Right lobe of liver (tissue), 6 donors: Measurements from ENCODE around the gene LSM10. TPM values are rescaled to one million over a fixed set of nuclear protein-coding genes. Genes with fewer than 3 reads are reported as not detected.

Experiments
- ATAC-seq, 4 donors: fragments of 200-7000 bp; cut with Tn5 transposase; one replicate each; pipeline ENCODE4 v1.9.1; 2020; ENCODE audit warnings: mild to moderate bottlenecking in 4 of 4, moderate library complexity in 4 of 4
- DNase-seq, 3 donors: peaks; one replicate each; pipeline ENCODE4 v3.0.0-alpha.2; 2020
- H3K27ac ChIP-seq, 3 donors: fragments of 200-600 bp; one replicate each; pipeline ENCODE4 v1.8.0; 2022
- H3K27me3 ChIP-seq, 2 donors: fragments of 200-600 bp; one replicate each; pipeline ENCODE4 v1.8.0; 2022
- H3K36me3 ChIP-seq, 4 donors: fragments of 200-600 bp; sonication (generic) in 1 of 4; one replicate each; pipeline versions ENCODE4 v1.5.1 to v1.8.0; 2017 to 2022; ENCODE audit warnings: control low read depth in 1 of 4
- H3K4me1 ChIP-seq, 4 donors: fragments of 200-600 bp; sonication (generic) in 1 of 4; one replicate each; pipeline versions ENCODE4 v1.5.1 to v1.8.0; 2017 to 2022; ENCODE audit warnings: control low read depth in 1 of 4
- H3K4me3 ChIP-seq, 3 donors: fragments of 200-600 bp; one replicate each; pipeline ENCODE4 v1.8.0; 2022
- H3K9me3 ChIP-seq, 4 donors: fragments of 200-600 bp; sonication (generic) in 1 of 4; one replicate each; pipeline versions ENCODE4 v1.5.1 to v1.8.0; 2017 to 2022; ENCODE audit warnings: control low read depth in 1 of 4
- POLR2A ChIP-seq: fragments of 450-650 bp; IDR thresholded peaks from one replicate; pipeline ENCODE4 v1.6.1; 2017; ENCODE audit warnings: antibody characterized with exemption, mild to moderate bottlenecking
- WGBS: methylation state at CpG from one replicate; pipeline ENCODE4 v1.1.6; 2018; ENCODE audit warnings: low coverage, low lambda C conversion rate; ENCODE audit not compliant: insufficient coverage; ENCODE audit errors: missing lambda C conversion rate; 5-methylcytosine and 5-hydroxymethylcytosine counted together
- intact Hi-C, 2 donors: fragments of 100-400 bp; cut with DNase I; formaldehyde crosslinking; loops; one replicate each; pipeline versions ENCODE4 v1.11.2 to v1.14.1; 2022
- total RNA-seq, 6 experiments: library from RNA; depleted of rRNA in 2 of 6; stranded (reverse); fragments of >200 nt in 2 of 6; fragmentation: NEBNext Ultra II Directional in 3 of 6; extraction: Animal tissue kit (Norgen Biotek cat#: 25700) in 3 of 6; gene quantifications; one replicate each; pipeline versions ENCODE4 v1.1.0 to v1.2.4, GENCODE V29; 2016 to 2023
- TF ChIP-seq, protein P1 (sequence below), 4 donors: fragments of 200-600 bp in 3 of 4; fragments of 450-650 bp in 1 of 4; IDR thresholded peaks; one replicate each; pipeline versions ENCODE4 v1.5.1 to v1.8.0; 2016 to 2022; ENCODE audit warnings: antibody characterized with exemption in 4 of 4, mild to moderate bottlenecking in 2 of 4
- donor health status: DM: no; HTN: yes; CAD: no.
- donor health status: DM: no; HTN: no; CAD: no.
- donor health status: DM: no; HTN: no; CAD: no.
- donor health status: DM: no; HTN: yes; CAD: no.
- donor health status: DM: no; HTN: yes; CAD: no.

Gene LSM10
- total RNA-seq, 6 experiments from 2014 or later: 15.2 to 42.0 (median 22.3) TPM

GRCh38 chr1:36438715-36439114 is 41.0 kb upstream of the LSM10 start:
- H3K4me1 ChIP-seq: no peaks in the 10 kb centered on the region
- H3K36me3 ChIP-seq: no peaks in the 10 kb centered on the region
- H3K27me3 ChIP-seq: no peaks in the 10 kb centered on the region
- WGBS: 86% methylated on average over 4 of the region's 4 CpGs
- ATAC-seq: no peak
- H3K9me3 ChIP-seq: no peaks in the 10 kb centered on the region
- intact Hi-C loops: no loop called here
- DNase-seq: no peak
- no peak overlapping the region for H3K27ac ChIP-seq
- H3K4me3 ChIP-seq: no peak overlapping the region
- no peak for TF ChIP-seq POLR2A
- TF ChIP-seq, protein P1, sequence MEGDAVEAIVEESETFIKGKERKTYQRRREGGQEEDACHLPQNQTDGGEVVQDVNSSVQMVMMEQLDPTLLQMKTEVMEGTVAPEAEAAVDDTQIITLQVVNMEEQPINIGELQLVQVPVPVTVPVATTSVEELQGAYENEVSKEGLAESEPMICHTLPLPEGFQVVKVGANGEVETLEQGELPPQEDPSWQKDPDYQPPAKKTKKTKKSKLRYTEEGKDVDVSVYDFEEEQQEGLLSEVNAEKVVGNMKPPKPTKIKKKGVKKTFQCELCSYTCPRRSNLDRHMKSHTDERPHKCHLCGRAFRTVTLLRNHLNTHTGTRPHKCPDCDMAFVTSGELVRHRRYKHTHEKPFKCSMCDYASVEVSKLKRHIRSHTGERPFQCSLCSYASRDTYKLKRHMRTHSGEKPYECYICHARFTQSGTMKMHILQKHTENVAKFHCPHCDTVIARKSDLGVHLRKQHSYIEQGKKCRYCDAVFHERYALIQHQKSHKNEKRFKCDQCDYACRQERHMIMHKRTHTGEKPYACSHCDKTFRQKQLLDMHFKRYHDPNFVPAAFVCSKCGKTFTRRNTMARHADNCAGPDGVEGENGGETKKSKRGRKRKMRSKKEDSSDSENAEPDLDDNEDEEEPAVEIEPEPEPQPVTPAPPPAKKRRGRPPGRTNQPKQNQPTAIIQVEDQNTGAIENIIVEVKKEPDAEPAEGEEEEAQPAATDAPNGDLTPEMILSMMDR (IDR thresholded peaks at IDR 0.05): no peak

- intact Hi-C loops: no loop called here
- ATAC-seq (no peak), DNase-seq (no peak)
- H3K27ac ChIP-seq: no peak overlapping the region
- H3K4me3 ChIP-seq: no peak overlapping the region
- H3K27me3 ChIP-seq: no peaks in the 10 kb centered on the region
- TF ChIP-seq, protein P1 (IDR thresholded peaks at IDR 0.05): no peak
- TF ChIP-seq POLR2A: no peak
- WGBS: 100% methylated on average over 1 of the region's 1 CpG
- no peaks in the 10 kb centered on the region for H3K9me3 ChIP-seq
- H3K36me3 ChIP-seq: no peaks in the 10 kb centered on the region
- peaks cover 0 to 9% (median 0%) of the 10 kb centered on the region in 4 donors for H3K4me1 ChIP-seq
Observed at GRCh38 chr1:36436821-36437220, 39.1 kb upstream of the LSM10 start.

DNA sequence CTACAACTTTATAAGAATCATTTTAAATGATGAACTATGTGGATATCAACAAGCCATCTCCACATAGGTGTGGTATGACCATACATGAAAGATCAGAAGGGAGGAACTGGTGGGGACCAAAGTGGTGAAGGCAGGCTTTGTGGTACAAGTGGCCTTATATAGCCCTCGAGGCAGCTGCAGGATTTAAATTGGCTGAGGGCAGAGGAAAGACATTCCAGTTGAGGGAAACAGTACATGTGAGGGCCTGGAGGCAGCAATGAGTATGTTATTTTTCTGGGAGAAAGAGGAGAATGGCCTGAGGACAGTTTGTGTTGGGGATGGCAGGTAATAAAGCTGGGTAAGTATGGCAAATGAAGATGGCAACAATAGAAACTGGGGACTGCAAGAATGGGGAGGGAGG is 35.4 kb upstream of the LSM10 start:
- H3K27me3 ChIP-seq: no peaks in the 10 kb centered on the region
- intact Hi-C loops: no loop called here
- no peaks in the 10 kb centered on the region for H3K36me3 ChIP-seq
- H3K4me1 ChIP-seq: peaks cover 0 to 9% (median 0%) of the 10 kb centered on the region in 4 donors
- 36% methylated on average over 1 of the region's 1 CpG for WGBS
- DNase-seq: no peak
- H3K9me3 ChIP-seq: no peaks in the 10 kb centered on the region
- no peak for TF ChIP-seq POLR2A
- TF ChIP-seq, protein P1 (IDR thresholded peaks at IDR 0.05): no peak
- no peak overlapping the region for H3K27ac ChIP-seq
- no peak overlapping the region for H3K4me3 ChIP-seq
- ATAC-seq: no peak

- WGBS: 57% methylated on average over 4 of the region's 4 CpGs
- H3K4me1 ChIP-seq: peaks cover 0 to 9% (median 0%) of the 10 kb centered on the region in 4 donors
- H3K9me3 ChIP-seq: no peaks in the 10 kb centered on the region
- H3K36me3 ChIP-seq: no peaks in the 10 kb centered on the region
- intact Hi-C loops: no loop called here
- no peak overlapping the region for H3K4me3 ChIP-seq
- peak in 1 of 4 donors; percentile 70 for ATAC-seq
- DNase-seq: no peak
- TF ChIP-seq, protein P1 (IDR thresholded peaks at IDR 0.05): no peak
- no peak for TF ChIP-seq POLR2A
- no peaks in the 10 kb centered on the region for H3K27me3 ChIP-seq
- no peak overlapping the region for H3K27ac ChIP-seq
Observed at GRCh38 chr1:36432616-36433015, 34.9 kb upstream of the LSM10 start.

DNA sequence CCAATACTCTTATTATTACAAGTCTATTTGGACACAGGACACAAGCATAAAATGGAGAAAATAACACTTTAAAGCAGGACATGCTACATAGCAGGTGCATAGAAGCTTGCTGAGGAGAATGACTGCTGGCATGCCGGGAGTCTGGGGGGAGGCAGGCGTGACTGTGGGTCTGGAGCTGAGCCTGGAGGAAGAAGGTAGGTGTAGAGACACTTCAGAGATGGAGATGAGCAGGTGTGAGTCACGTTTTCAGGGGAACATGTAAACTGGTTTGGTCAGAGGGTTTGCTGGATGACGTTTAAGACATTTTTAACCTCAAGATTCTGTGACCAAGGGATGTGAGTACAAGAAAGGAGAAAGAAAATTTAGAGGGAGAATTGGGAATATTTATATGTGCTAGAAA is 28.1 kb upstream of the LSM10 start:
- H3K4me3 ChIP-seq: no peak overlapping the region
- H3K9me3 ChIP-seq: no peaks in the 10 kb centered on the region
- no peak for ATAC-seq
- intact Hi-C loops: loop anchor here in 1 of 2 donors (10.0 kb wide), 1 partner anchor 81 kb away; no protein-coding TSS in a partner anchor
- WGBS: 71% methylated on average over 4 of the region's 4 CpGs
- H3K27me3 ChIP-seq: no peaks in the 10 kb centered on the region
- TF ChIP-seq POLR2A: no peak
- TF ChIP-seq, protein P1 (IDR thresholded peaks at IDR 0.05): no peak
- no peaks in the 10 kb centered on the region for H3K36me3 ChIP-seq
- H3K4me1 ChIP-seq: no peaks in the 10 kb centered on the region
- DNase-seq: no peak
- no peak overlapping the region for H3K27ac ChIP-seq
